GM23338 (cell line): ENCODE results near the gene PALLD. TPM values are rescaled to one million over a fixed set of nuclear protein-coding genes. Genes with fewer than 3 reads are reported as not detected.

Experiments
- ATAC-seq: fragments of 200-7000 bp; cut with Tn5 transposase; 3 replicates; pipeline ENCODE4 v1.9.1; 2020
- DNase-seq: peaks from one replicate; pipeline ENCODE4 v3.0.0-alpha.2; 2015; ENCODE audit warnings: low spot score
- H2AFZ ChIP-seq: fragments of 200-600 bp; sonication (generic); 2 replicates; pipeline ENCODE4 v1.8.0; 2016; ENCODE audit warnings: antibody characterized with exemption, mild to moderate bottlenecking, moderate library complexity
- H3F3A ChIP-seq: fragments of 200-600 bp; sonication (generic); replicated peaks from 2 replicates; pipeline ENCODE4 v1.8.0; 2017; ENCODE audit warnings: antibody characterized with exemption, mixed run types, low read depth
- H3K27ac ChIP-seq: fragments of 200-600 bp; sonication (generic); 2 replicates; pipeline ENCODE4 v1.6.1; 2016; ENCODE audit warnings: low read depth
- H3K27me3 ChIP-seq: fragments of 200-600 bp; sonication (generic); 2 replicates; pipeline ENCODE4 v1.8.0; 2016; ENCODE audit warnings: mild to moderate bottlenecking, mixed run types, moderate library complexity; ENCODE audit not compliant: insufficient read depth
- H3K36me3 ChIP-seq: fragments of 200-600 bp; sonication (generic); 2 replicates; pipeline ENCODE4 v1.8.0; 2016; ENCODE audit warnings: mild to moderate bottlenecking; ENCODE audit not compliant: insufficient read depth
- H3K4me1 ChIP-seq: fragments of 200-600 bp; sonication (generic); 2 replicates; pipeline ENCODE4 v1.8.0; 2016; ENCODE audit warnings: mild to moderate bottlenecking, moderate library complexity; ENCODE audit not compliant: insufficient read depth
- H3K4me2 ChIP-seq: fragments of 200-600 bp; sonication (generic); 2 replicates; pipeline ENCODE4 v1.7.1; 2017; ENCODE audit warnings: mixed run types
- H3K4me3 ChIP-seq: fragments of 200-600 bp; sonication (generic); 2 replicates; pipeline ENCODE4 v1.6.1; 2016; ENCODE audit warnings: mixed run types
- H3K79me2 ChIP-seq: fragments of 200-600 bp; sonication (generic); replicated peaks from 2 replicates; pipeline ENCODE4 v1.8.0; 2017; ENCODE audit warnings: mild to moderate bottlenecking; ENCODE audit not compliant: insufficient read depth
- H3K9me2 ChIP-seq: fragments of 200-600 bp; sonication (generic); 2 replicates; pipeline ENCODE4 v1.8.0; 2017; ENCODE audit not compliant: insufficient read depth
- H4K20me1 ChIP-seq: fragments of 200-600 bp; sonication (generic); replicated peaks from 2 replicates; pipeline ENCODE4 v1.8.0; 2017; ENCODE audit warnings: mild to moderate bottlenecking; ENCODE audit not compliant: insufficient read depth
- H3K27ac Mint-ChIP-seq: 2 replicates; pipeline ENCODE4 v1.8.0; 2020; ENCODE audit warnings: inconsistent platforms, mild to moderate bottlenecking, moderate library complexity, mixed read lengths
- H3K27me3 Mint-ChIP-seq: 3 replicates; pipeline ENCODE4 v1.8.0; 2022; ENCODE audit warnings: low read depth, mild to moderate bottlenecking, moderate library complexity, mixed read lengths, inconsistent platforms; ENCODE audit not compliant: insufficient read depth, poor library complexity
- H3K36me3 Mint-ChIP-seq: 3 replicates; pipeline ENCODE4 v1.8.0; 2021; ENCODE audit warnings: low read depth, mild to moderate bottlenecking, inconsistent platforms, moderate library complexity, mixed read lengths
- H3K4me1 Mint-ChIP-seq: 3 replicates; pipeline ENCODE4 v1.8.0; 2020; ENCODE audit warnings: mild to moderate bottlenecking, inconsistent platforms, mixed read lengths
- H3K4me3 Mint-ChIP-seq: 3 replicates; pipeline ENCODE4 v1.8.0; 2021; ENCODE audit warnings: moderate library complexity, mild to moderate bottlenecking, inconsistent platforms, mixed read lengths
- H3K9me3 Mint-ChIP-seq: 3 replicates; pipeline ENCODE4 v1.8.0; 2020; ENCODE audit warnings: moderate library complexity, mild to moderate bottlenecking, inconsistent platforms, mixed read lengths
- CREB1 ChIP-seq: fragments of 250-450 bp; sonication (Bioruptor Pico); IDR thresholded peaks from 2 replicates; pipeline ENCODE4 v1.5.0; 2020; ENCODE audit warnings: low read depth, mild to moderate bottlenecking, moderate library complexity
- CTCF ChIP-seq, 2 experiments: fragments of 200-600 bp in 1 of 2; sonication (generic) in 1 of 2; conservative IDR thresholded peaks; 2 replicates each; pipeline versions ENCODE4 v1.5.1 to v1.6.1; 2016 to 2017; ENCODE audit warnings: antibody characterized with exemption in 2 of 2, low read depth in 2 of 2, mild to moderate bottlenecking in 2 of 2, moderate library complexity in 1 of 2
- ETS1 ChIP-seq: IDR thresholded peaks from 2 replicates; pipeline ENCODE4 v1.6.1; 2016; ENCODE audit warnings: antibody characterized with exemption
- EZH2 ChIP-seq: fragments of 200-600 bp; sonication (generic); IDR thresholded peaks from one replicate; pipeline ENCODE4 v1.8.0; 2017; ENCODE audit warnings: antibody characterized with exemption, mild to moderate bottlenecking, low read depth; ENCODE audit not compliant: unreplicated experiment
- EZH2phosphoT487 ChIP-seq: fragments of 200-600 bp; sonication (generic); IDR thresholded peaks from one replicate; pipeline ENCODE4 v1.8.1; 2018; ENCODE audit warnings: antibody characterized with exemption; ENCODE audit not compliant: unreplicated experiment
- JUNB ChIP-seq: IDR thresholded peaks from one replicate; pipeline ENCODE4 v1.6.1; 2016; ENCODE audit warnings: antibody characterized with exemption; ENCODE audit not compliant: unreplicated experiment
- NANOG ChIP-seq: IDR thresholded peaks from 2 replicates; pipeline ENCODE4 v1.6.1; 2016; ENCODE audit warnings: antibody characterized with exemption, borderline replicate concordance
- POLR2AphosphoS5 ChIP-seq: IDR thresholded peaks from 2 replicates; pipeline ENCODE4 v1.6.1; 2016; ENCODE audit warnings: antibody characterized with exemption, low read depth
- REST ChIP-seq: IDR thresholded peaks from one replicate; pipeline ENCODE4 v1.6.1; 2018; ENCODE audit warnings: antibody characterized with exemption; ENCODE audit not compliant: unreplicated experiment
- STAT1 ChIP-seq: IDR thresholded peaks from one replicate; pipeline ENCODE4 v1.6.1; 2016; ENCODE audit warnings: antibody characterized with exemption; ENCODE audit not compliant: unreplicated experiment
- ZNF114 ChIP-seq: fragments of 250-450 bp; sonication (Bioruptor Pico); IDR thresholded peaks from 2 replicates; pipeline ENCODE4 v1.5.0; 2020; ENCODE audit warnings: mild to moderate bottlenecking, moderate library complexity
- ZNF331 ChIP-seq: fragments of 250-450 bp; sonication (Bioruptor Pico); IDR thresholded peaks from 2 replicates; pipeline ENCODE4 v1.5.0; 2020; ENCODE audit warnings: low read depth, mild to moderate bottlenecking, moderate library complexity
- ZNF462 ChIP-seq: fragments of 250-450 bp; sonication (Bioruptor Pico); IDR thresholded peaks from 2 replicates; pipeline ENCODE4 v1.5.0; 2020; ENCODE audit warnings: mild to moderate bottlenecking, moderate library complexity
- polyA plus RNA-seq: library from polyadenylated mRNA; unstranded; fragments of >200 nt; fragmentation: Nextera tagmentation; extraction: Ambion mirVana; gene quantifications from 2 replicates; pipeline ENCODE4 v1.2.1, GENCODE V29; 2016
- total RNA-seq: library from RNA; depleted of rRNA; stranded (reverse); fragments of >200 nt; shearing (Covaris generic); gene quantifications from 2 replicates; pipeline ENCODE4 v1.2.3, GENCODE V29; 2014

The PALLD gene
- total and polyA plus RNA-seq, 2 experiments from 2014 or later: 13.1 to 30.2 TPM

GRCh38 chr4:168623011-168623410 is 126.2 kb downstream of the PALLD start:
- Histone ChIP-seq H3F3A (no peaks in the 10 kb centered on the region), H3K27ac (no peak overlapping the region), H3K27me3 (no peaks in the 10 kb centered on the region), H3K4me1 (no peaks in the 10 kb centered on the region; the same call in 1 of the 2 replicates), H3K4me3 (no peak overlapping the region), H2AFZ (no peak overlapping the region), H3K4me2 (no peak overlapping the region), H3K9me2 (no peaks in the 10 kb centered on the region; the same call in 1 of the 2 replicates), H4K20me1 (no peaks in the 10 kb centered on the region), H3K36me3 (no peaks in the 10 kb centered on the region), H3K79me2 (no peaks in the 10 kb centered on the region)
- Mint-ChIP-seq H3K9me3 (no peaks in the 10 kb centered on the region; the same call in 2 of the 3 replicates), H3K4me1 (peaks cover 15% of the 10 kb centered on the region; the same call in 2 of the 3 replicates), H3K36me3 (no peaks in the 10 kb centered on the region), H3K27ac (no peak overlapping the region), H3K27me3 (no peaks in the 10 kb centered on the region), H3K4me3 (no peak overlapping the region)
- ATAC-seq (no peak), DNase-seq (no peak)
- no peak for TF ChIP-seq ZNF331 (CRISPR knock-in tag)
- TF ChIP-seq ZNF462: no peak
- TF ChIP-seq EZH2: no peak
- no peak for TF ChIP-seq ZNF114
- TF ChIP-seq EZH2phosphoT487: no peak
- TF ChIP-seq CREB1 (CRISPR knock-in tag): no peak
- TF ChIP-seq NANOG: no peak
- no peak for TF ChIP-seq REST
- TF ChIP-seq STAT1: no peak
- TF ChIP-seq ETS1: no peak
- TF ChIP-seq POLR2AphosphoS5: no peak
- TF ChIP-seq CTCF (conservative IDR thresholded peaks at IDR 0.05; ENCODE audit: low read depth in 2 of 2): no peak
- no peak for TF ChIP-seq JUNB
